ENCODE measurements around the gene INSC. TPM values are rescaled to one million over a fixed set of nuclear protein-coding genes. Genes with fewer than 3 reads are reported as not detected.

The INSC gene
- total and polyA plus RNA-seq, 9 donors, result 0.10 to 0.38 (median 0.21) TPM; not detected in 3

DNA sequence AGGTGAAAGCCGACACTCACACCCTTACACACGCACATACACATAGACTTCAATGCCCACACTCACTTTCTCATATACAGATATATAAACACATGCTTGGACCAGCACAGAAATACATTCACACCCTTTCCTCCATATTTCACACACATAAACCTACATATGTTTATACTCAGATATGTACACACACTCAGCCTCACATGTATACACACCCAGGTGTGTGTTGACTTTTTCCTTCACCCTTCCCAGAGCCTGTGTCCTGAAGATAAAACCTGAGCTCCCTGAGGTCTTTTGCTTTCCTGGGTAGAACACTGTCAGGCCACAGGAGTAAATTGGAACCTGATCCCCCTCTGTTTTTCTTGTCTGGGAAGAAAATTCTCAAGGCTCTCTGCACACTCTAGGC, 62.8 kb downstream of the INSC start:
- 91 to 98% (median 95%) methylated on average over 2 of the region's 2 CpGs for WGBS, 3 donors
- Histone ChIP-seq H3K36me3 (no peaks in the 10 kb centered on the region), H3K27ac (no peak overlapping the region), H3K9me3 (no peaks in the 10 kb centered on the region), H3K4me1 (ENCODE audit: insufficient read depth) (peaks cover 2% of the 10 kb centered on the region), H3K27me3 (no peaks in the 10 kb centered on the region), H3K4me3 (no peak overlapping the region)
- TF ChIP-seq EP300 (IDR thresholded peaks at IDR 0.05), result no peak
- TF ChIP-seq, protein P1, sequence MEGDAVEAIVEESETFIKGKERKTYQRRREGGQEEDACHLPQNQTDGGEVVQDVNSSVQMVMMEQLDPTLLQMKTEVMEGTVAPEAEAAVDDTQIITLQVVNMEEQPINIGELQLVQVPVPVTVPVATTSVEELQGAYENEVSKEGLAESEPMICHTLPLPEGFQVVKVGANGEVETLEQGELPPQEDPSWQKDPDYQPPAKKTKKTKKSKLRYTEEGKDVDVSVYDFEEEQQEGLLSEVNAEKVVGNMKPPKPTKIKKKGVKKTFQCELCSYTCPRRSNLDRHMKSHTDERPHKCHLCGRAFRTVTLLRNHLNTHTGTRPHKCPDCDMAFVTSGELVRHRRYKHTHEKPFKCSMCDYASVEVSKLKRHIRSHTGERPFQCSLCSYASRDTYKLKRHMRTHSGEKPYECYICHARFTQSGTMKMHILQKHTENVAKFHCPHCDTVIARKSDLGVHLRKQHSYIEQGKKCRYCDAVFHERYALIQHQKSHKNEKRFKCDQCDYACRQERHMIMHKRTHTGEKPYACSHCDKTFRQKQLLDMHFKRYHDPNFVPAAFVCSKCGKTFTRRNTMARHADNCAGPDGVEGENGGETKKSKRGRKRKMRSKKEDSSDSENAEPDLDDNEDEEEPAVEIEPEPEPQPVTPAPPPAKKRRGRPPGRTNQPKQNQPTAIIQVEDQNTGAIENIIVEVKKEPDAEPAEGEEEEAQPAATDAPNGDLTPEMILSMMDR (IDR thresholded peaks at IDR 0.05), result no peak
- TF ChIP-seq POLR2A (IDR thresholded peaks at IDR 0.05), result no peak
- no peak for DNase-seq
- intact Hi-C loops (cut with DNase I), result no loop called here

DNA sequence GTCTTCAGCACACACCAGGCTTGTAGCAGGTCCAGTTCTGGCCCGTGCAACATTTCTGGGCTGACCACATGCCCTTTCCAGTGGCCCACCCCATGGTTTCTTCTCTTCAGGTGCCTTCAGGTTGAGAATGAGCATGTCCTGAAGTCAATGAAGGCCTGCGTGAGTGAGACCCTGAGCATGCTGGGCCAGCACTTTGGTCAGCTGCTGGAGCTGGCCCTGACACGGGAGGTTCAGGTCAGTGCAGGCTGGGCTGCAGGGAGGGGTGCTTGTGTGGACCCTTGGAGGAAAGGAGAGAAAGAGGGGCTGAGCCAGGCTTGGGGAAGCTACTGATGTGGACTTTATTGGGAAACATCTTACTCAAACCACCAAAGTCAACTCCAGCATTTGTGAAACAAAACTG, 63.5 kb downstream of the INSC start:
- Histone ChIP-seq H3K9me3 (no peaks in the 10 kb centered on the region), H3K4me3 (no peak overlapping the region), H3K4me1 (ENCODE audit: insufficient read depth) (peaks cover 2% of the 10 kb centered on the region), H3K27me3 (no peaks in the 10 kb centered on the region), H3K36me3 (no peaks in the 10 kb centered on the region), H3K27ac (no peak overlapping the region)
- TF ChIP-seq POLR2A (IDR thresholded peaks at IDR 0.05), result no peak
- no peak for TF ChIP-seq EP300 (IDR thresholded peaks at IDR 0.05)
- TF ChIP-seq, protein P1 (IDR thresholded peaks at IDR 0.05), result no peak
- DNase-seq, result no peak
- 77 to 87% (median 80%) methylated on average over 3 of the region's 3 CpGs for WGBS, 3 donors
- intact Hi-C loops (cut with DNase I), result no loop called here

DNA sequence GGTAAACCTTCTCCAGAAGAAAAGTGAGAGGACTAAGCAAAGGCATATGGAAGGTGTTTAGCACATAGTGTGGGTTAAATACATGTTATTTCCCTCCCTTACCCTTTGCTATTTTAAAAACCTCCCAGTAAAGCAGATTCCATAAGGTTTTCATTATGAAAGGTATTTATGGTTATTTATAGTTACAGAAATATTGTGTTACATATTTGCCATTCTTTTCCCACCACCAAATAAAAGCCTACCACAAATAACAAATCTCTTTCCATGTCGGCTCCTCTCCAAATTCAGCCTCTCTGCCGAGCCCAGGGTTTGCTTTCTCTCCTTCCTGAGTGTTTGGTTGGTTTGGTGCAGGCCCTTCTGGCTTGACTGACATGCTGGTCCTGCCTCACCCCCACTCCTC, 64.4 kb downstream of the INSC start:
- Histone ChIP-seq H3K9me3 (no peaks in the 10 kb centered on the region), H3K27me3 (no peaks in the 10 kb centered on the region), H3K4me3 (no peak overlapping the region), H3K4me1 (ENCODE audit: insufficient read depth) (peaks cover 2% of the 10 kb centered on the region), H3K36me3 (no peaks in the 10 kb centered on the region), H3K27ac (no peak overlapping the region)
- TF ChIP-seq POLR2A (IDR thresholded peaks at IDR 0.05) (no peak), EP300 (IDR thresholded peaks at IDR 0.05) (no peak)
- TF ChIP-seq, protein P1 (IDR thresholded peaks at IDR 0.05), result no peak
- WGBS, 3 donors, result 9 to 17% (median 14%) methylated on average over 2 of the region's 2 CpGs
- intact Hi-C loops (cut with DNase I), result no loop called here
- no peak for DNase-seq

DNA sequence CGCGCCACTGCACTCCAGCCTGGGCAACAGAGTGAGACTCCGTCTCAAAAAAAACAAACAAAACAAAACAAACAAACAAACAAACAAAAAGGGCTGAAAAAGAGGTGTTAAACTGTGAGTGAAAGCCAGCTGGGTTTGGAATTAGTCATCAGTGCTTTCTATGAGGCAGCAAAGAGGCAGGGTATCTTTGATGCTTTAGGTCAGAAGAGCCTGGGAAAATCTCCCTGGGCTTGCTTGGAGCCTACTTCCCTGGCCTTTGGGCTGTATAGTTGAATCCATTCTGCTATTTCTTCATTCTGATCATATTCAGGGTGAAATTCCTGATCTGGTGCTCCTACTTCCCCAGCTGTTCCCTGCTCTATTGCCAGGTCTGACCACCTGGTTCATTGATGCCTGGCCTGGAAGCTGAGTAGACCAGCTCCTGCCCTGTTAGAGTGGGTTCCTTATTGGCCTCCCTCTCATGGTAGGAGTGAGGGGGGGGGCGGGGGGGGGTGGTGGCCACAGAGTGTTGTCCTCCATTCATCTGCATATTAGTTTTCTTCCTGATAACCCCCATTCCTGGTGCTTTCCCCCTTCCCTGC, 65.6 kb downstream of the INSC start:
- Histone ChIP-seq H3K36me3 (no peaks in the 10 kb centered on the region), H3K27me3 (no peaks in the 10 kb centered on the region), H3K4me1 (ENCODE audit: insufficient read depth) (peaks cover 2% of the 10 kb centered on the region), H3K27ac (no peak overlapping the region), H3K9me3 (no peaks in the 10 kb centered on the region), H3K4me3 (no peak overlapping the region)
- DNase-seq, result no peak
- TF ChIP-seq POLR2A (IDR thresholded peaks at IDR 0.05) (no peak), EP300 (IDR thresholded peaks at IDR 0.05) (no peak)
- TF ChIP-seq, protein P1 (IDR thresholded peaks at IDR 0.05), result no peak
- intact Hi-C loops (cut with DNase I), result no loop called here
- 57 to 61% (median 59%) methylated on average over 4 of the region's 4 CpGs for WGBS, 3 donors

Measured in ovary (tissue), 9 donors.